BJ (cell line): ENCODE measurements around the gene VPS16. TPM values are rescaled to one million over a fixed set of nuclear protein-coding genes. Genes with fewer than 3 reads are reported as not detected.

Experiments
- CTCF ChIA-PET: fragments of 350-600 bp; formaldehyde crosslinking; extraction: SDS; loops from one replicate; lab custom pipeline; 2021; ENCODE audit warnings: antibody characterized with exemption, inconsistent platforms; lab: Yijun Ruan, JAX
- POLR2A ChIA-PET: fragments of 300-600 bp; sonication (Branson Sonifier 250); formaldehyde crosslinking; extraction: SDS; loops from one replicate; lab custom pipeline; 2021; ENCODE audit warnings: antibody characterized with exemption; lab: Charles Lee
- DNase-seq: peaks from one replicate; pipeline ENCODE4 v3.0.0-alpha.2; 2011; ENCODE audit warnings: low read depth
- H3K27me3 ChIP-seq: 2 replicates; pipeline ENCODE4 v1.6.0; 2011; ENCODE audit warnings: low read length; ENCODE audit not compliant: control insufficient read depth, insufficient read depth
- H3K36me3 ChIP-seq: 2 replicates; pipeline ENCODE4 v1.5.1; 2011; ENCODE audit warnings: low read length; ENCODE audit not compliant: control insufficient read depth, insufficient read depth
- H3K4me3 ChIP-seq: 2 replicates; pipeline ENCODE4 v1.5.1; 2011; ENCODE audit warnings: low read depth, mild to moderate bottlenecking, control low read depth, low read length
- CTCF ChIP-seq: IDR thresholded peaks from 2 replicates; pipeline ENCODE4 v1.5.1; 2011; ENCODE audit warnings: low read depth, mild to moderate bottlenecking, control low read depth, inconsistent platforms, low read length, moderate library complexity; ENCODE audit not compliant: insufficient read depth
- polyA plus RNA-seq: library from polyadenylated mRNA; depleted of rRNA; stranded (reverse); fragments of >200 nt; gene quantifications from 2 replicates; pipeline ENCODE4 v1.2.3, GENCODE V29; 2011

Gene VPS16
- polyA plus RNA-seq, 1 experiment = 46.8 TPM

GRCh38 chr20:2820084-2820895, 20.3 kb upstream of the VPS16 start:
- no peaks in the 10 kb centered on the region for H3K36me3 ChIP-seq
- no peak for DNase-seq
- no peaks in the 10 kb centered on the region for H3K27me3 ChIP-seq
- CTCF ChIA-PET = no interaction called here
- no peak for TF ChIP-seq CTCF
- H3K4me3 ChIP-seq = no peak overlapping the region; the same call in 1 of the 2 replicates
- POLR2A ChIA-PET = interaction anchor here (0.8 kb wide), 1 partner anchor 12 kb away, joined by 5 read pairs; no protein-coding TSS in a partner anchor

GRCh38 chr20:2820896-2821869, 19.4 kb upstream of the VPS16 start:
- Histone ChIP-seq H3K4me3 (no peak overlapping the region), H3K36me3 (no peaks in the 10 kb centered on the region), H3K27me3 (no peaks in the 10 kb centered on the region)
- ChIA-PET POLR2A (no interaction called here), CTCF (no interaction called here)
- TF ChIP-seq CTCF = no peak
- no peak for DNase-seq

- POLR2A ChIA-PET = no interaction called here
- DNase-seq = no peak
- CTCF ChIA-PET = no interaction called here
- no peak overlapping the region for H3K4me3 ChIP-seq
- no peaks in the 10 kb centered on the region for H3K27me3 ChIP-seq
- no peaks in the 10 kb centered on the region for H3K36me3 ChIP-seq
- TF ChIP-seq CTCF = no peak
These were observed 18.5 kb upstream of the VPS16 start for GRCh38 chr20:2822073-2822472.

- no peak for DNase-seq
- TF ChIP-seq CTCF = no peak
- H3K36me3 ChIP-seq = no peaks in the 10 kb centered on the region
- H3K27me3 ChIP-seq = no peaks in the 10 kb centered on the region
- ChIA-PET CTCF (no interaction called here), POLR2A (no interaction called here)
- no peak overlapping the region for H3K4me3 ChIP-seq
These were observed 14.8 kb upstream of the VPS16 start for GRCh38 chr20:2825761-2826160.

- Histone ChIP-seq H3K4me3 (no peak overlapping the region), H3K27me3 (no peaks in the 10 kb centered on the region), H3K36me3 (no peaks in the 10 kb centered on the region)
- TF ChIP-seq CTCF = no peak
- ChIA-PET CTCF (interaction anchor here (0.6 kb wide), 1 partner anchor 71 kb away, joined by 3 read pairs; no protein-coding TSS in a partner anchor), POLR2A (no interaction called here)
- no peak for DNase-seq
These were observed 13.9 kb upstream of the VPS16 start for GRCh38 chr20:2826655-2827054.
